MM.1S (cell line): ENCODE measurements around the gene C15orf39.

Source experiments
- EZH2phosphoT487 ChIP-seq: fragments of 300-600 bp; sonication (generic); IDR thresholded peaks from 2 replicates; pipeline ENCODE4 v1.6.1; 2018; ENCODE audit warnings: antibody characterized with exemption, low read length
- TF ChIP-seq, protein P1 (sequence below): fragments of 300-600 bp; sonication (generic); IDR thresholded peaks from 2 replicates; pipeline ENCODE4 v1.5.1; 2016; ENCODE audit warnings: antibody characterized with exemption, low read length, mixed read lengths

DNA sequence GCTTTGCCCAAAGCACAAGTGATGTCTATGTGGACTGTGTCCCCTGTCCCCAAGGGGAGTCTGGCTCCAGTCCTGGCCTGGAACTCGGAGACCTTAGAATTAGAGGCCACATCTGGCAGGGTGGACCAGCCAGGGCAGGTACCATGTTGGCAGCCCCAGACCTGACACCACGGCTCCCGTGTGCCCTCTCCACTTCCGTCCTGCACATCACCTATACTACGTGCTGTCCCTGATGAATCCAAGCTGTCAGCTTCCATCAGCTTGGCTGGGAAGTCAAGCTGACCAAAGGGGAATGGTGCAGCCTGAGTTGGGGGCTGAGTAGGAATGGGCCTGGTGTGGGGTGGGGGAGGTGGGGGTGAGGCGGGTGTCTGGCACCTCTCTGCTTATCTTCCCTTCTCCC, 15.3 kb downstream of the C15orf39 start:
- TF ChIP-seq, protein P1, sequence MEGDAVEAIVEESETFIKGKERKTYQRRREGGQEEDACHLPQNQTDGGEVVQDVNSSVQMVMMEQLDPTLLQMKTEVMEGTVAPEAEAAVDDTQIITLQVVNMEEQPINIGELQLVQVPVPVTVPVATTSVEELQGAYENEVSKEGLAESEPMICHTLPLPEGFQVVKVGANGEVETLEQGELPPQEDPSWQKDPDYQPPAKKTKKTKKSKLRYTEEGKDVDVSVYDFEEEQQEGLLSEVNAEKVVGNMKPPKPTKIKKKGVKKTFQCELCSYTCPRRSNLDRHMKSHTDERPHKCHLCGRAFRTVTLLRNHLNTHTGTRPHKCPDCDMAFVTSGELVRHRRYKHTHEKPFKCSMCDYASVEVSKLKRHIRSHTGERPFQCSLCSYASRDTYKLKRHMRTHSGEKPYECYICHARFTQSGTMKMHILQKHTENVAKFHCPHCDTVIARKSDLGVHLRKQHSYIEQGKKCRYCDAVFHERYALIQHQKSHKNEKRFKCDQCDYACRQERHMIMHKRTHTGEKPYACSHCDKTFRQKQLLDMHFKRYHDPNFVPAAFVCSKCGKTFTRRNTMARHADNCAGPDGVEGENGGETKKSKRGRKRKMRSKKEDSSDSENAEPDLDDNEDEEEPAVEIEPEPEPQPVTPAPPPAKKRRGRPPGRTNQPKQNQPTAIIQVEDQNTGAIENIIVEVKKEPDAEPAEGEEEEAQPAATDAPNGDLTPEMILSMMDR, result no peak
- no peak for TF ChIP-seq EZH2phosphoT487
